Adrenal gland (tissue), 12 donors: ENCODE results near the gene GIGYF1. TPM values are rescaled to one million over a fixed set of nuclear protein-coding genes. Genes with fewer than 3 reads are reported as not detected.

Source experiments
- DNase-seq, 7 donors: peaks; one replicate each; pipeline ENCODE4 v3.0.0-alpha.2; 2019 to 2020
- H3K27ac ChIP-seq, 5 donors: fragments of 200-600 bp; sonication (generic) in 4 of 5; 1 replicate in 3 of 5; 2 replicates in 2 of 5; pipeline versions ENCODE4 v1.5.1 to v1.8.0; 2016 to 2020; ENCODE audit warnings: mild to moderate bottlenecking in 1 of 5
- H3K27me3 ChIP-seq: fragments of 200-600 bp; 2 replicates; pipeline ENCODE4 v1.8.0; 2021
- H3K36me3 ChIP-seq, 2 donors: fragments of 200-600 bp; replicated peaks in 1 of 2; 1 replicate in 1 of 2; 2 replicates in 1 of 2; pipeline versions ENCODE4 v1.5.1 to v1.8.0; 2018 to 2022
- H3K4me1 ChIP-seq, 2 donors: fragments of 200-600 bp; replicated peaks in 1 of 2; 1 replicate in 1 of 2; 2 replicates in 1 of 2; pipeline versions ENCODE4 v1.5.1 to v1.8.0; 2018 to 2021
- H3K4me3 ChIP-seq, 4 donors: fragments of 200-600 bp; sonication (generic) in 3 of 4; one replicate each; pipeline ENCODE4 v1.5.1; 2016 to 2018
- H3K9me3 ChIP-seq, 3 donors: fragments of 200-600 bp; sonication (generic) in 1 of 3; replicated peaks in 1 of 3; 1 replicate in 2 of 3; 2 replicates in 1 of 3; pipeline versions ENCODE4 v1.5.1 to v1.8.0; 2016 to 2021
- POLR2A ChIP-seq, 2 donors: fragments of 450-650 bp; IDR thresholded peaks; one replicate each; pipeline ENCODE4 v1.6.1; 2017; ENCODE audit warnings: antibody characterized with exemption in 2 of 2, mild to moderate bottlenecking in 2 of 2, moderate library complexity in 1 of 2
- WGBS, 4 donors: extraction: QIAGEN DNeasy Blood & Tissue Kit in 2 of 4; methylation state at CpG; one replicate each; pipeline versions ENCODE4 v1.1.5 to v1.1.7; 2013 to 2017; 5-methylcytosine and 5-hydroxymethylcytosine counted together
- intact Hi-C, 2 donors: fragments of 100-400 bp; cut with DNase I; formaldehyde crosslinking; loops; one replicate each; pipeline versions ENCODE4 v1.14.1 to v1.15.0; 2022 to 2023
- polyA plus RNA-seq, 3 donors: library from polyadenylated mRNA; stranded (reverse); fragments of 200-250 nt in 2 of 3; fragments of 350-450 nt in 1 of 3; fragmentation: Illumina TruSeq in 1 of 3; extraction: RNeasy Lipid Tissue Mini Kit (QIAGEN cat#74804) in 1 of 3; gene quantifications; one replicate each; pipeline ENCODE4 v1.2.3, GENCODE V29; 2013 to 2014
- total RNA-seq, 9 donors: library from RNA; depleted of rRNA in 4 of 9; stranded (reverse); fragments of >200 nt in 4 of 9; fragments of 120-200 nt in 1 of 9; fragmentation: NEBNext Ultra II Directional in 1 of 9; extraction: Animal tissue kit (Norgen Biotek cat#: 25700) in 1 of 9; gene quantifications; one replicate each; pipeline versions ENCODE4 v1.1.0 to v1.2.4, GENCODE V29; 2013 to 2023
- TF ChIP-seq, protein P1 (sequence below), 6 experiments: fragments of 450-650 bp in 4 of 6; fragments of 200-600 bp in 2 of 6; sonication (generic) in 1 of 6; IDR thresholded peaks; 1 replicate in 5 of 6; 2 replicates in 1 of 6; pipeline versions ENCODE4 v1.5.1 to v1.8.0; 2016 to 2021; ENCODE audit warnings: antibody characterized with exemption in 6 of 6, mild to moderate bottlenecking in 2 of 6, moderate library complexity in 1 of 6
- donor health status: healthy with polysubstance abuse.
- donor health status: Bipolar disorder and iron deficiency.
- donor health status: DM: yes; HTN: yes; CAD: no.
- donor health status: DM: no; HTN: no; CAD: no.
- donor health status: DM: no; HTN: no; CAD: no.
- donor health status: DM: yes; HTN: yes; CAD: no.

Gene GIGYF1
- total and polyA plus RNA-seq, 12 donors, result 5.4 to 167 (median 25.9) TPM

DNA sequence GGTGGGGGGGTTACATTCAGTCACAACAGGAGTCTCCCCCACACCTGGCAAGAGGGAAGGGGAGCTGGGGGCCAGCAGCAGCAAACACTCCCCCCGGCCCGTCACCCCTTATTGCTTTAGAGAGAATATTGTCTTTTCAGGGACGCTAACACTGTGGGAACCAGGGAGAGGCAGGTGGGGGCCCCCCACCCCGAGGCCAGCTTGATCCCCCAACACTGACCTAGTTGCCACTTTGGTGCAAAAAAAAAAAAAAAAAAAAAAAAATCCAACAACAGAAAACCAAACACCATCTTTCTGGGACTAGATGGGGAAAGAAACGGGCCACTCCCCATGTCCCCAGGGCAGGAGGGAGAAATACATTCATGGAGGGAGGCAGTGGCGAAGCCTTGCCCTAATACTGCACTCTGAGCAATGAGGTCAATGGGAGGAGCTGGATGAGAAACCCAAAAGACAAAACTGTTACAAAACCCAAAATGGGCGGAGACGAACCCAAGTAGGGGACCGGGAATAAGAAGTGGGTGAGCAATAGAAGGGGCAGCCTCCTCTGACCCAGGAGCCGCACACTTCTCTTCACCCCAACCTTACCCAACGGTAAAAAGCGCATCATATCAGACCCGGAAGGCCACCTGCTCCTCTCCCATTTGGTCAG, 14.0 kb downstream of the GIGYF1 start:
- peak; percentile 54 to 87 (median 79) for DNase-seq
- H3K36me3 ChIP-seq, result peaks cover 0 to 77% of the 10 kb centered on the region in 2 donors
- H3K4me3 ChIP-seq, result no peak overlapping the region
- peaks cover 10 to 35% of the 10 kb centered on the region in 2 donors for H3K4me1 ChIP-seq
- TF ChIP-seq, protein P1, sequence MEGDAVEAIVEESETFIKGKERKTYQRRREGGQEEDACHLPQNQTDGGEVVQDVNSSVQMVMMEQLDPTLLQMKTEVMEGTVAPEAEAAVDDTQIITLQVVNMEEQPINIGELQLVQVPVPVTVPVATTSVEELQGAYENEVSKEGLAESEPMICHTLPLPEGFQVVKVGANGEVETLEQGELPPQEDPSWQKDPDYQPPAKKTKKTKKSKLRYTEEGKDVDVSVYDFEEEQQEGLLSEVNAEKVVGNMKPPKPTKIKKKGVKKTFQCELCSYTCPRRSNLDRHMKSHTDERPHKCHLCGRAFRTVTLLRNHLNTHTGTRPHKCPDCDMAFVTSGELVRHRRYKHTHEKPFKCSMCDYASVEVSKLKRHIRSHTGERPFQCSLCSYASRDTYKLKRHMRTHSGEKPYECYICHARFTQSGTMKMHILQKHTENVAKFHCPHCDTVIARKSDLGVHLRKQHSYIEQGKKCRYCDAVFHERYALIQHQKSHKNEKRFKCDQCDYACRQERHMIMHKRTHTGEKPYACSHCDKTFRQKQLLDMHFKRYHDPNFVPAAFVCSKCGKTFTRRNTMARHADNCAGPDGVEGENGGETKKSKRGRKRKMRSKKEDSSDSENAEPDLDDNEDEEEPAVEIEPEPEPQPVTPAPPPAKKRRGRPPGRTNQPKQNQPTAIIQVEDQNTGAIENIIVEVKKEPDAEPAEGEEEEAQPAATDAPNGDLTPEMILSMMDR (IDR thresholded peaks at IDR 0.05), result no peak
- TF ChIP-seq POLR2A (IDR thresholded peaks at IDR 0.05), result peak in 1 of 2 donors; percentile 39
- 45 to 50% (median 47%) methylated on average over 13 of the region's 13 CpGs for WGBS, 4 donors
- H3K27ac ChIP-seq, result peak overlapping the region; percentile 15 to 74 (median 62)
- no peaks in the 10 kb centered on the region for H3K9me3 ChIP-seq
- H3K27me3 ChIP-seq, result no peaks in the 10 kb centered on the region
- intact Hi-C loops, result loop anchor here in 1 of 2 donors (5.0 kb wide), 2 partner anchors 98 to 213 kb away; no protein-coding TSS in a partner anchor

DNA sequence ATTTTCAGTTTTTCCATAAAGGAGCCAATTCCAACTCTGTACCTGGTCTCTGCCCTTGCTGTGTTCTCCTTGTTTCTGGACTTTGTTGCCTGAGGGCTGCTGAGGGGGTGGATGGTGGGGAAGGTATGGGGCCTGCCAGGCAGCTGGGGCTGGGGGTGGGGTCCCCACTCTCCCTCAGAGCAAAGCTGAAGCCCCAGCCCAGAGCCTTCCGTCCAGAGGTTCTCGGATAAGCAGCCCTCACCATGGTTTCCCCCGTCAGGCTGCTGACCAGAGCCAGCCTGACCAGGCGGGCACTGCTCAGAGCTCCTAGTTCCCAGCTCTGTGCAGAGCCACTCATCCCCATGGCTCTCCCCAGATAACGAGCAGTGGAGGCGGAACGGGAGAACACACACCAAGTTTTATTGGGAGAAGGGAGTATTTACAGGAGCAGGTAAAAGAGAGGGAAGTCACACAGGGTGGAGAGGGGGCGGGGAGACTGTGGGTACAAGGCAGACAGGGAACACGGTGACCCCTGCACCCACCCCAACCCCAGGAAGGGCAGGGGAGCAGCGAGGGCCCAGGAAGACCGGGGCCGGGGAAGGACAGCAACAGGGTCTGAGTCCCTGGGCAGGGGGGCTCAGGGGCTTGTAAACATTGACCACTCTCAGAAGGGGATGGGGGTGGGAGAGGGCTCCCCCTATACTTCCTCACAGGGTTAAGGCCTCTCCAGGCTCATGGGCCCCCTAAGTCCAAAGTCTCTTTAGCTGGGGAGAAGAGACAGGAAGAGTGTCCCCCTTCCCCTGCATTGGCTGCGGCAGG, 14.7 kb downstream of the GIGYF1 start:
- Histone ChIP-seq H3K4me1 (peaks cover 10 to 35% of the 10 kb centered on the region in 2 donors), H3K9me3 (no peaks in the 10 kb centered on the region), H3K27ac (peak overlapping the region in 4 of 5 donors; percentile 26 to 74 (median 36)), H3K27me3 (no peaks in the 10 kb centered on the region), H3K4me3 (no peak overlapping the region), H3K36me3 (peaks cover 0 to 70% of the 10 kb centered on the region in 2 donors)
- WGBS, 4 donors, result 60 to 74% (median 72%) methylated on average over 9 to 13 of the region's 13 CpGs
- DNase-seq, result peak in 4 of 7 donors; percentile 16 to 67 (median 34)
- intact Hi-C loops, result loop anchor here in 1 of 2 donors (5.0 kb wide), 1 partner anchor 97 kb away; no protein-coding TSS in a partner anchor
- TF ChIP-seq, protein P1 (IDR thresholded peaks at IDR 0.05), result no peak
- TF ChIP-seq POLR2A (IDR thresholded peaks at IDR 0.05), result no peak

- Histone ChIP-seq H3K27me3 (no peaks in the 10 kb centered on the region), H3K27ac (peak overlapping the region in 2 of 5 donors; percentile 38 to 74), H3K9me3 (no peaks in the 10 kb centered on the region), H3K4me3 (no peak overlapping the region), H3K4me1 (peaks cover 10 to 35% of the 10 kb centered on the region in 2 donors), H3K36me3 (peaks cover 0 to 61% of the 10 kb centered on the region in 2 donors)
- intact Hi-C loops, result loop anchor here in 1 of 2 donors (5.0 kb wide), 1 partner anchor 96 kb away; no protein-coding TSS in a partner anchor
- 71 to 92% (median 80%) methylated on average over 22 to 35 of the region's 35 CpGs for WGBS, 4 donors
- no peak for TF ChIP-seq POLR2A (IDR thresholded peaks at IDR 0.05)
- TF ChIP-seq, protein P1 (IDR thresholded peaks at IDR 0.05), result no peak
- peak in 5 of 7 donors; percentile 23 to 64 (median 40) for DNase-seq
Observed at GRCh38 chr7:100678291-100678984, 15.6 kb downstream of the GIGYF1 start.
